Measurements from ENCODE around the gene ARHGAP22.

- TF ChIP-seq CTCF (IDR thresholded peaks at IDR 0.05) = no peak
- no peak for TF ChIP-seq POLR2A (IDR thresholded peaks at IDR 0.05)
- no peak for TF ChIP-seq POLR2AphosphoS5 (IDR thresholded peaks at IDR 0.05)
Measured at GRCh38 chr10:48603421-48604038, 1.3 kb downstream of the ARHGAP22 start.
